Superior temporal gyrus (tissue), 1 donor: ENCODE results near the gene CHKA.
A peak's percentile ranks its signal among the peaks of the same experiment; 100 is the strongest.

Experiments used
- DNase-seq: peaks from one replicate; pipeline ENCODE4 v3.0.0-alpha.2; 2016; ENCODE audit errors: extremely low spot score

The CHKA gene

DNA sequence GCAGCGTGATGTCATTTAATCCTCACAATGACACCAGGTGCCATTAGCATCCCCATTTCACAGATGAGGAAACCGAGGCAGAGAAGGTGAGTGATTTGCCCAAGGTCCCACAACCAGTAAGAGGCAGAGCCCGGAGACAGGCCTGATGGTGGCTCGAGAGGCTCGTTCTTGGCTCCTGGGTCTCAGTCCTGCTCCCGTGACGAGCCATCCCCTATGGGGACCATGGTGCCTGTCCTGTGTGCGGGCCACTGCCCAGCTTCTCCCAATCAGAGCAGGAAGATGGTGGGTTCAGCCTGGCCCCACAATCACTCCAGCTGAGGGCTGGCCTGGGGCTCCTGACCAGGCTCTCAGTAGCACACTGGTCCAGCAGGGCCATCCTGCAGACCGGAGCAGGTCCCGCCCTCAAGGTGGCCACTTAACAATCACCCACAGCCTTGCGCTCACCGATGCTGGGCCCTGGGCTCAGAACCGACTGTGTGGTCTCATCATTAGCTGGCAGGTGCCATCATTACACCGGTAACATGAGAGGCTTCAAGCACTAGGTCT is 107.5 kb downstream of the CHKA start:
- DNase-seq: no peak

DNA sequence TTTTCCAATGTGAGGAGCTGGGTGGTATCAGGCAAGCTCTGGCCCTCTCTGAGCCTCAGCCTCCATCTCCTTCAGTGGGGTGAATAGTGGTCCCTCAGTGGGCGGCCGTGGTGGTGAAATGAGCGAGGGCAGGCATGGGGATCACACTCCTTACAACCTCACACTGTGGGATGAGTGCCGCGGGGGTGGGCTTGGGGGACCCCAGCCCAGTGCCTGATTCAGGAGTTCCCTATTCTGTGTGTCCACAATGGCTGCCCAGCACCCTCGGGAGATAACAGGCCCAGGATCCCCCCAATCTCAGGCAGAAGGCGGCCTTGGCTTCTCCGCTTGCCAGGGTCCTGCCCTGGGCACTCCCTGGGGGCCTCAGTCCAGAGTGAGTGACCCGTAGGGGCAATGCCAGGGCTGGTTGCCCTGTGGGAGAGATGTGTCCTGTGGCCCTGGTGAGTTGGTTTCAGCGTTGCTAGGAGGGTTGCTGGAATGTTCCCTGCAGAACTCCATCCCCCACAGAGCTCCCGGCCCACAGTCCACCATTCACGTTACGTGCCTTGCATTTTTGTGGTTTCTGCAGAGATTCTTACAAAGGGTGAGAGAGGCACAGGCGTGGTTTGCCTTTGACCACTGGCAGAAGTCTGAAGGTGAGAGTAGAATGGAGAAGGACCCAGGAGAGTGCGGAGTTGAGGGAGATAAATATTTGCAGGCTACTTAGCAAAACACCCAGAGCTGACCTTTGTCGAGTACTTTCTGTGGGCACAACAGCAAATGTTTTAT is 108.2 kb downstream of the CHKA start:
- DNase-seq: no peak

DNA sequence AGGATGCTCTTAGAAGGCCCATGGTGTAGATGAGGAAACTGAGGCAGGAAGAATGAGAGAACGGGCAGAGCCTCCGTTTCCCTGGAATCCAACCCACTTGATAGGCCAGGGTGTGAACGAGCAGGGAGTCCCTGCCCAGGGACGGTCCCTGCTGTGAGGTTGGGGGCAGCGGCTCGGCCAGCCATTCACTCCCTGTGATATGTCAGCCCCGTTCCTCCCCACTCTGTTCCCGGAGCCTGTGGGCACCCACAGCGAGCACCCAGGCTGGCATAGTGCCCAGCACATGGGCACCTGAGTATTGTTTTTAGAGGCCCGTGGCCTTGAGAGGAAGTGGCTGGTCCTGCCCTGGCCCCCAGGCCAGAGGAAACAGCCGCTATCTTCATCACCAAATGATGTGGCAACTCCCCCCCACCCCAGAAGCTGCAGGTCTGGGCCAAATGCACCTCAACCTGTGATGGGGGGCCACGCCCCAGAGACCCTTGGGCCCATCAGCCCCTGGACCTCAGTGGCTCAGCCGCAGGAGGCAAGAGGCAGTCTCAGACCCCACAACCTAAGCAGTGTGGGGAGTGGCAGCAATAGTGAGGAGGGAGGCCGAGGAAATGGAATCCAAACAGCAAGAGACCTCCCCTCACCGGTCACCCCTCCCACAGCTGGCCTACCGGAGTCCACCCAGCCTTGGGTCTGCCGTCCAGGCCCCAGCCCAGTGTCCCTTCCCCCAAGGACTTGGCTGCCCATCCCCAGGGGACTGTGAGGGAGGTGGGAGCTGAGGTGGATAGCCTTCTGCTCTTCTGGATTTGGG is 108.9 kb downstream of the CHKA start:
- no peak for DNase-seq

DNA sequence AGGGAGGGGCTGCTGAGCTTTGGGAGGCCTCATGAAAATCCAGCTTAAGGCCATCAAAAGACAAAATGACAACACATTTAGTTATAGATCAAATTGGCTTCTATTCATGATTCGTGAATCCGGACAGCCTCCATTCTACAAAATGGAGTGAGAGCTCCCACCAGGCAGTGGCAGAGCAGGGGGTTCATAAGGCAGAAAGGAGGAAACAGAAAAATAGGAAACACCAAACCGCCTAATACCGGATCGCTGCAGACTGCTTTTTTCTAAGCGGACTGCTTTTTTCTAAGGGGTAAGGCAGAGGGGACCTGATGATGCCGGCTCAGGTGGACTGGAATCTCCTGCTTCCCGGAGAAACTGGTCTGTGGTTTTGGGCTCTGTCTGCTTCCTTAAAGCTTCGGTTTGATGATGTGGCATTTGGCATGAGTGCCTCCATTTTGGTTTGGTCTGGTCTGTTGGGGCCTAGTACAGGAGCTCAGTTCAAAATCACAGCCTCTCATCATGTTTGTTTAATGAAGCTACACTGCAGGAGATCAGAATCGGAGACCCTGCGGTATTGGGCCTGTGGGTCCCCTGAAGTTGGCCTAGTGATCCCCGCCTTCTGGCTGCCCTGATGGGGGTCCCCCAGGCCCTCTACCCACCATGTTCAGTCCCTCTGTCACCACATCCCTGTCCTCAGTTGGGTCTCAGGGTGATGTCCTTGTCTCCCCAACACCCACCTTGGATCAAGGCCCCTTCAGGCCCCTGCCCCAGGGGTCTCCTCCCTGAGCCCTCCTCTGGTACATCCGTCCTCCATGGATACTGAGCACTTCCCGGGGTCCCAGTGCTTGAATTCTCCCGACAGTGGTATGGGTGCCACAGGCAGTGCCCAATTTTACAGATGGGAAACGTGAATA is 109.9 kb downstream of the CHKA start:
- no peak for DNase-seq

DNA sequence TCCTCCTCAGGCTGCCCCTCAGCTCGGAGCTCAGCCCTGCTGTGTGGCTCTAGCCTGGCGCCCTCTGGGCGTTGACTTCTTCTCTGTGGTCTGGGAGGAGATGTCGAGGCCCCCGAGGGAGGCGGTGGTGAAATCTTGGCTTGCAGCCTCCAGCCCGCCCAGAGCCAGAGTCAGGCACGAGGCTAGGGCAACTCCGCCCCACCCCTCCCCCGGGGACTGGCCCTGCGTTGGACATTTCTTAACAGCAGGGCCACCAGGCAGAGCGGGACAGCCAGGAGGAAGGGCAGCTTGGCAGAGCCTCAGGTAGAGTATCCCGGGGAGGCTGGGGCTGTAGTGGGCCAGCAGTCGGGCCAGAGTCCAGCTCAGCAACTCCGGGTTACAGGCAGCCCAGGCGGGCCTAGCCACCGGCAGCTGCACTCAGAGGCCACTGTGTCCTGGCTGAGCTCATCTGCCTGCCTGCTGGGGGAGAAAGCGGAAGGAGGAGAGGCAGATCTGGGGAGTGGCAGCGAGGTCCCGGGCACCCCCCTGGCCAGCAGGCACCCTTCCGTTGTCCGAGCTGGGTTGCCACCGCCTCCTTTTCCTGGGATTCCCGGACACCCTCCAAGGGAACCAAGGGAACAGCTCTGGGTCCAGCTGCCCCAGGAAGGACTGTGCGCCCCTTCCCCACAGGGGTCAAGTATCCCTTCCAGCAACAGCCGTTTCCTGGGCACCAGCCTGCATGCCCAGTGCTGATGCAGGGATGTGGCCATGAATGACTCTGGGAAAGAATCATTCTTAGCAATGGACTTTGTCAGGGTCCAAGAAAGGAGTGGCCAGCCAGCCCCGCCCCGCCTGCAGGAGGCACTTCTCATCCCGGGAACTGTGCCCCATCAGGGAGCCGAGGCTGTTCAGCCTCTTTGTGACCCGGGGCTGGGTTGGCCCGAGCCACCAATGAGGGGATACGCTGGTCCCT is 110.8 kb downstream of the CHKA start, which contains the start of gene ALDH3B1:
ALDH3B1 (plus strand) TSS at position 238 of the 952 bp plus-strand sequence. CDS start 4,971 bp downstream, outside the sequence.
- peak; percentile 48 for DNase-seq

DNA sequence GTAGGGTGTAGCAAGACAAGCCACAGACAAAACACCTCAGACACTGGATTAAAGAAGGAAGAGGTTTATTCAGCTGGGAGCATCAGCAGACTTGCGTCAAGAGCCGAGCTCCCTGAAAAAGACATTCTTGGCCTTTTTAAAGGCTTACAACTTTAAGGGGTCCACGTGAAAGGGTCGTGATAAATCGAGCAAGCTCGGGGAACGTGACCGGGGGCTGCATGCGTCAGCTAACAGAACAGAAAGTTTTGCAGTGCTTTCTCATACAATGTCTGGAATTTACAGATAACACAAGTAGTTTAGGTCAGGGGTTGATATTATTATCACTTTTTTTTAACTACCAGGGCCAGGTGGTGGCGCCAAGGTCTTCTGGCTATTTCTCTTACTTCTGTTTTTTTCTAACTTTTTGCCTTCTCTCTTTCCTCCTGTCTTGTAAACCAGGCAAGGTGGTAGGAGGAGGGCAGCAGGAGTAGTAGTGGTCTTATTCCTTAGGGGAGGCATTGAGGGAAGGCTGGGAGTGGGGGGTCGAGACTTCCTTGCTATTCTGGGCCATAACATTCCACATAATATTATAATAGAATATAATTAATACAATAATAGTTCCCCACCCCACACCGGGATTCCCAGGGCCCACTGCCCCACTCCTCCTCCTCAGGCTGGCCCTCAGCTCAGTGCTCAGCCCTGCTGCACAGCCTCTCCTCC is 111.6 kb downstream of the CHKA start:
- no peak for DNase-seq

DNA sequence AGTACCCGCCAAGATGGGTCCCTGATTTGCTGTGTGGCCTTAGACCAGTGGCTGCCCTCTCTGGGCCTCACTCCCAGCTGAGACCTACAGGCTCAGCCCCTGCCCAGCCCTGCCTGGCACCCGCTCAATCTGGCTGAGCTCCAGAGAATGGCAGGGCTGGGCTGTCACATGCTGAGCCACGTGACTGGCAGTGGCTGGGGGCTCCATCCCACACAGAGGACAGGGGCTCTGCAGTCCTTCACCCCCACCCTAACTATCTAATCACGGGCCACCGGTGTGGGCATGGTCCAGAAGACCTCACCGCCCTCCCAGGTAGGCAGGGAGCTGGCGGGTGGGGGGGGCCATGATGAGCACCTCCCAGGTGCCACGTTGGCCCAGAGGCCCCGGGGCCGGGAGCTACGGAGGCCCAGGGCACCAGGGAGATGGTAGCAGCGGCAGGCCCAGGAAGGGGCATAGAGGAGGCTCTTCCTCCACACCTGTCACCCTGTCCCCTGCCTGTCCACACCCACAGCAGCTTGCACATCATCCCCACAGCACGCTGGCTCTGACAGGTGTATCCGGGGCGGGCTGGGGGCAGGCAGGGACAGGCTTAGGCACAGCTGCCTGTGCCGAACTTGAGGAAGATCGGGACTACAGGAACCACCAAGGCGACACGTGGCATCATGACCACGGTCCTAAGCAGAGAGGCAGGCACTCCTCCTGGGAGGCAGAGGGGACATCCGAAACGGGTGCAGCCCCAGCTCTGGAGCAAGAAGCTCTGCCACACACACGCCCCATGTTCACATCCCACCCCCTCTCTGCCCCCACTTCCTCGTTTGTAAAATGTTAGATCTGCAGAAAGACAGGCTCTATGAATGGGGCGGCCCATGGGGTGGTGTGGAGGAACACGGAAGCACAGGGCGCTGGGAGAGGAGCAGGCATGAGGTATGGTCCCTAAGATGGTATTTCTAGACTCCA is 112.5 kb downstream of the CHKA start:
- no peak for DNase-seq

DNA sequence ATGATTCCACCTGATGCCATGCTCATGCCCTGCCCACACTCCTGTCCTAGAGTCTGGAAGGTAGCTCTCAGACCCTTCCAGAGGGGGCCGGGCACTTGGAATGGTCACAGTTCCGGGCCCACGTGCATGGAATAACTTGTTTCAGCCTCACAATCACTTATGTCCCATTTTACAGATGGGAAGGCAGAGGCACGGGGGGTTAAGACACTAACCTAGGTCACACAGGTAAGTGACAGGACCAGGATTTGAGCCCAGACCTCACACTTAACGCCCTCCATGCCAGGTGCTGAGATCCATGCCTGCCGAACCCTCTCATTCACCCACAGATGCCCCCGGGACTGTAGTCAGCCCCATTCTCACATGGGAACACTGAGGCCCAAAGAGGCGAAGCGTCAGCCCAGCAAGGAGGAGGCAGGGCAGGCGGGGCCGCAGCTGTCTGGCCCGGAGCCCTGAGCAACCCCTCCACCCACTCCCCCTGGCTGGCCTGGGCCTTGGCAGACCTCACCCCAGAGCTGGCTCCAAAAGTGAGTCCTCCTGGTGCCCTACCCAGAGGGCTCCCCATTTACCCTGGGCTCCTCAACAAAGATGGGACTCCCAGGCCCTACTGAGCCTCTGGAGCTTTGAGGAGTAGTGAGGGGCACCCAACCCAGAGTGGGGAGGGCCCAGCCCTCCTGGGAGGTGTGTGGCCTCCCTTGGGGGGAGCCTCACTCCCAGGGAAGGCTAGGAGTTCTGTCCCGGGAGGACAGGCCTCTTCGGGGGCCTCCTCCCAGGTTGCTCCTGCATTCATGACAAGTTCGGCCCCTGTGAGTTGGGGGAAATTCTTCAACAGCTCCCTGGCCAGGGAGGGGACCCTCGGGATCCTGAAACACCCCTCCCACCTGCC is 113.4 kb downstream of the CHKA start:
- no peak for DNase-seq

DNA sequence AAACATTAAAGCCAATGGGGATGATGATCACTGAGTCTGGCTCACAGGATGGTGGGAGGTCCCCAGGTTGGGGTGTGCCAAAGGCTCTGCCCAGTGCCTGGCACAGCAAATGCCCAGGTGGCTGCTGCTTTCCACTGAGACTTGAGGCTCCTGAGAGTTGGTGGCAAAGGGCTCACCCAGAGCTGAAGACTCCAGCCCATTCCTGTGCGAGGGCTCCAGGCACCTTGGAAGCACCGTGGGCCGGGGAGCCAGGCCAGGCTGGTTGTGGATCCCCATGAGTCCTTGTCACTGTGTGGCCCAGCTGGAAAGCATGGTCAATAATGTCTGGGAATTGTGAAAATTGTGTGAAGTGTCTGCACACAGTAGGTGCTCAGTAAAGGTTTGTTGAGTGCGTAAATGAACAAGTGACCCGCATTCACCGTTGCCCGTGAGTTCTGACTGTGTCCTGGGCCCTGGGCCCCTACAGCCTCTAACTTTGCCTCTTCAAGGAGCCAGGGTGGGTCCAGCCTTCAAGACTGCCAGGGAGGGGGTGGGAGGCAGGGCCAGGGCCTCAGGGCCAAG is 114.5 kb downstream of the CHKA start:
- no peak for DNase-seq

DNA sequence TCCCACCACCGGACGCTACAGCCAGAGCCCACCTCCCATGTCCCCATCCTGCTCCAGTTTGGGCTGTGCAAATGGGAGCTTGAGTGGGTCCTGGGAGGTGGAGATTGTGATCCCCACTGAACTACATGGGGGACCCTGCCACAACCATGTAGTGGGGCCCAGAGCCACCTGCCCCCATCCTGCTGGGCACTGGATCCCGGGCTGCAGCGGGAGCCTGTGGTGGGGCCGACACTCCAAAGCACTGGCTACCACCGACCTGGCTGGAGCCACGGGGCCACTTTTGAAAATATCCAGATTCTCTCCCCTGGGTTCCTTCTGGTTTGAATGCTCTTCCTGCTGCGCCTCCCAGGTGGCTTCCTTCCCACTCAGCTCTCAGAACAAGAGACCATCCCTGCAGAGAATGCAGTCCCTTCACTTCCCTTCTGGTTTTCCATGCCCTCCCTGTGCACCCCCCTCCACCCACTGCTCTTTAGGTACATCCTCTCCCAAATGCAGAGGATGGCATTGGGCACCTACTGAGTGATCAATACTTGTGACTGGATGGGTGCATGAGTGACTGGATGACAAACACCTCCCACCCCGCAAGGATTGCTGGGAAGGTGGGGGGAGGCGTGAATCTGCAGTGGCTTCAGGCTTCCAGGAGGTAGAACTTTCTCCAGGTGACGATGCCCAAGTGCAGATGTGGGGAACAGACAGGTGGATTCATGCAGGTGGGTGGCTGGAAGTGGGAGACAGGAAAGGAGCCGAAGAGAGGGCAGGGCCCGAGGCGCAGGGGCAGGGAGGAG is 116.4 kb downstream of the CHKA start:
- no peak for DNase-seq

DNA sequence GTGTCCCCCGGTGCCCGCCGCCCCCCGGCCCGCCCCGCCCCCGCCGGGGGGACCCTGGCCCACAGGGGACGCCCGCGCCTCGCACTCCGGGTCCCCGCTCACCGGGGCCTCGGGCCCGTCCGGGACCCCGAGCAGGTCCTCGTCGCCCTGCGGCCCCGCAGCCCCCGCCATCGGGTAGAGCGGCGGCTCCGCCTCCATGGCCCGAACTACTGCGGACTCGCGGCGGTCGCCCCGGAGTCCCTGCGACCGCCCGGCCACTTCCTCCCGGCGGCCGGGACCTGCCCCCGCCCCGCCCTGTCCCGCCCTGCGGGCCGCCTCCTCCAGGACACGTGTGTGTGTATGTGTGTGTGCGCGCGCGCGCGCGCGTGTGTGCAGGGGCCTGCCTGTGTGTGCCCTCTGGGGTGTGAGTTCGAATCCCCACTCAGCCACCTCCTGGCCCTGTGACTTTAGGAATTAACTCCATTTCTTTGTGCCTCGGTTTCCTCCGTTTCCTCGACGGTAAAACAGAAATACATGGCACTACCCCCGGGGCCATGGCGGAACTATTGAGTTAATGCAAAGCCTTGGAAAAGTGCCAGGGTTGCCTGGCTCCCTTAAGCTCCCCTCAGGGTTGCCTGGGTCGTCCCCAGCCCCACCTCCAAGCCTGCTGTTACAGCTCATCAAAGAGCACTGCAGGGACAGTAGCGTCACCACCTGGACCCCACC is 117.2 kb downstream of the CHKA start, which contains the start of gene UNC93B1:
UNC93B1 (minus strand) TSS at position 252 of the 705 bp plus-strand sequence; CDS start at position 198, 54 bp downstream.
- DNase-seq: no peak

DNA sequence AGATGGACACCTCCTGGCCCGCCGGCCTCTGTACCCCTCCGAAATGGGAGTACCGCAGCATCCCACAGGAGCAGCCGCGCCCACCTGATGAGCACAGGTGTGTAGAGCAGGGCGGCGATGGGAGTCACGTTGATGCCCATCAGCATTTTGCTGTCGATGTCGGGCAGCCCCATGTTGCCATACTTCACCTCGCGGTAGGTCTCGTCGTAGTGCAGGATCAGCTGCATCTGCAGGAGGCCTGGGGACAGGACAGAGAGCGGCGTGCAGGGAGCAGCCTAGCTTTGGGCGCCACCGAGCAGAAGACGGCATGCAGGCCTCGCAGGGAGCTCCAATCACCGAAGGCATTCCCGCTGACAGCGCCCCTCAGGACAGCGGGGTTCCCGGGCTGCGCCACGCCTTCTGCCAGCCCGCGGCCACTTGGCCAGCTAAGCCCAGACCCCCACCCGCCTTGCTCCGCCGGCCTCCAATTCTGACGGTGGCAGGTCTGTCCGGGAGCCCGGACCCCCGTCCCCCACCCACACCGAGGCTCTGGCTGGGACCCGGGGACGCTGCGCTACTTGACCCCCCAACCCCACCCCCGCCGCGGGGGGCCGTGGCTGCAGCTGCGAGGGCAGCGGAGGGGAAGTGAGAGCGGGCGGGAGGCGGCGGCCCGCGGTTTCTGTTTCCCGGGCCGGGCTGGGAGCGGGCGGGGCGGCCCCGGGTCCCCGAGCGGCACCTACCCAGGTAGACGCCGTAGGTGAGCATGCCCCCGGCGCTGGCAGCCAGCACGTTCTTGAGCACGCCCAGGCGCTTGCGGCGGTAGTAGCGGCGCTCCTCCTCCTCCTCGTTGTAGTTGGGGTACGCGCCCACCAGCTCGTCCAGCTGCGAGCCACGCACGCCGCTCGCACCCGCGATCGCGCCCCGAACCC is 118.0 kb downstream of the CHKA start:
- no peak for DNase-seq
